ENCODE results near the gene REPIN1.

REPIN1 gene

GRCh38 chr7:150337659-150338081 lies 31.0 kb upstream of the REPIN1 start:
- no peak for FAIRE-seq

GRCh38 chr7:150338166-150338829 lies 30.3 kb upstream of the REPIN1 start:
- FAIRE-seq, result no peak

- no peak for FAIRE-seq
These were observed 29.2 kb upstream of the REPIN1 start for GRCh38 chr7:150339409-150339809.

- no peak for FAIRE-seq
These were observed 28.4 kb upstream of the REPIN1 start for GRCh38 chr7:150340024-150340749.

GRCh38 chr7:150340875-150341262 lies 27.8 kb upstream of the REPIN1 start:
- no peak for FAIRE-seq

GRCh38 chr7:150341263-150342120 lies 27.1 kb upstream of the REPIN1 start, which contains the start of gene RARRES2:
RARRES2 (minus strand) TSS chr7:150341629; CDS start chr7:150340609, 1,020 bp downstream.
- no peak for FAIRE-seq

- FAIRE-seq, result no peak
These were observed 26.6 kb upstream of the REPIN1 start for GRCh38 chr7:150342121-150342408.

GRCh38 chr7:150343225-150343624 lies 25.4 kb upstream of the REPIN1 start:
- no peak for FAIRE-seq

- FAIRE-seq, result peak; percentile 24
These were observed 24.3 kb upstream of the REPIN1 start for GRCh38 chr7:150344299-150344698.

GRCh38 chr7:150345012-150345411 lies 23.6 kb upstream of the REPIN1 start:
- FAIRE-seq, result no peak

- FAIRE-seq, result no peak
These were observed 21.7 kb upstream of the REPIN1 start for GRCh38 chr7:150346922-150347321.

GRCh38 chr7:150351587-150352194 lies 16.9 kb upstream of the REPIN1 start:
- no peak for FAIRE-seq

GRCh38 chr7:150355666-150356059 lies 13.0 kb upstream of the REPIN1 start:
- no peak for FAIRE-seq

GRCh38 chr7:150356265-150356897 lies 12.2 kb upstream of the REPIN1 start:
- FAIRE-seq, result no peak

GRCh38 chr7:150357270-150357669 lies 11.4 kb upstream of the REPIN1 start:
- no peak for FAIRE-seq

- no peak for FAIRE-seq
These were observed 10.7 kb upstream of the REPIN1 start for GRCh38 chr7:150357771-150358427.

- no peak for FAIRE-seq
These were observed 10.2 kb upstream of the REPIN1 start for GRCh38 chr7:150358433-150358832.

- FAIRE-seq, result no peak
These were observed 9.5 kb upstream of the REPIN1 start for GRCh38 chr7:150358988-150359621.

GRCh38 chr7:150359622-150360362 lies 8.8 kb upstream of the REPIN1 start:
- FAIRE-seq, result no peak

- no peak for FAIRE-seq
These were observed 8.1 kb upstream of the REPIN1 start for GRCh38 chr7:150360363-150361058.
